ENCODE results near the gene SOX6.

- TF ChIP-seq CTCF (optimal IDR thresholded peaks at IDR 0.05 in 1 of 3, IDR thresholded peaks at IDR 0.05 in 1 of 3, conservative IDR thresholded peaks at IDR 0.05 in 1 of 3; ENCODE audit: extremely low read depth in 1 of 3, insufficient read depth in 2 of 3, low read length in 3 of 3) (no peak), EZH2 (IDR thresholded peaks at IDR 0.05; ENCODE audit: low read length) (no peak)
These were observed 344.1 kb downstream of the SOX6 start for GRCh38 chr11:16012125-16012751.

Data from keratinocyte (primary cell).